ENCODE measurements around the gene SLC38A3.

DNA sequence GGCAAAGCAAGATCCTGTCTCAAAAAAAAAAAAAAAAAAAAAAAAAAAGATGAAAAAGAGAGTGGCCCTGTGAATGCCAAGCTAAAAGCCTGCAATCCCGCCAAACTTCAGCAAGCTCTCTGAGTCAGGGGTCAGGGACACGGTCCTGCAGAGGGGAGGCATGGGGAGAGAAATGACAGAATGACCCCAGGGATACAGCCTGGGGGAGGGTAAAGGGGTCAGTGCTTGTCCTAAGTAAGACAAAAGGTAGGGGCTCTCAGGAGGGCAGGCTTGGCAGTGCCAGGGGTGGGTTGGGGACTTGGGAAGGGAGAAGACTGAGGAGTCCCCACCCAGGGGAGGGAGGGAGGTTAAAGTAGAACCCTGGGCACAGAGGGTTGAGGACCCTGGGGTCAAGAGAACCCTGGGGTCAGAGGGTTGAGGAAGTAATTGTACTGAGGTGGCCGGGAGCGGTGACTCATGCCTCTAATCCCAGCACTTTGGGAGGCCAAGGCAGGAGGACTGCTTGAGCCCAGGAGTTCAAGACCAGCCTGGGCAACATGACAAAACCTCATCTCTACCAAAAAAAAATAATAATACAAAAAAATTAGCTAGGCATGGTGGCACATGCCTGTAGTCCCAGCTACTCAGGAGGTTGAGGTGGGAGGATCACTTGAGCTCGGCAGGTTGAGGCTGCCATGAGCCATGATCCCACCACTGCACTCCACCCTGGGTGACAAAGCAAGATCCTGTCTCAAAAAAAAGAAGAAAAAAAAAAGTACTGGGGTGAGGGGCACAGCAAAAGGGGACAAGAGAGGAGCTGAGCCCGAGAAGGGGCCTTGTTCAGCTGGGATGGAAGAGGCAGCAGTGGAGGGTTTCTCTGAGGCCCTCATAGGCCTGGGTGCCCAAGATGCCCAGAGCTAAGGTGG lies 58.7 kb downstream of the SLC38A3 start:
- TF ChIP-seq CTCF (IDR thresholded peaks at IDR 0.05; ENCODE audit: insufficient read depth, low read length) (no peak), POLR2AphosphoS5 (IDR thresholded peaks at IDR 0.05; ENCODE audit: low read depth) (no peak), GABPA (IDR thresholded peaks at IDR 0.05; ENCODE audit: low read depth) (no peak), SPI1 (IDR thresholded peaks at IDR 0.05; ENCODE audit: borderline replicate concordance, low read depth) (no peak)
- TF ChIP-seq, protein P1, sequence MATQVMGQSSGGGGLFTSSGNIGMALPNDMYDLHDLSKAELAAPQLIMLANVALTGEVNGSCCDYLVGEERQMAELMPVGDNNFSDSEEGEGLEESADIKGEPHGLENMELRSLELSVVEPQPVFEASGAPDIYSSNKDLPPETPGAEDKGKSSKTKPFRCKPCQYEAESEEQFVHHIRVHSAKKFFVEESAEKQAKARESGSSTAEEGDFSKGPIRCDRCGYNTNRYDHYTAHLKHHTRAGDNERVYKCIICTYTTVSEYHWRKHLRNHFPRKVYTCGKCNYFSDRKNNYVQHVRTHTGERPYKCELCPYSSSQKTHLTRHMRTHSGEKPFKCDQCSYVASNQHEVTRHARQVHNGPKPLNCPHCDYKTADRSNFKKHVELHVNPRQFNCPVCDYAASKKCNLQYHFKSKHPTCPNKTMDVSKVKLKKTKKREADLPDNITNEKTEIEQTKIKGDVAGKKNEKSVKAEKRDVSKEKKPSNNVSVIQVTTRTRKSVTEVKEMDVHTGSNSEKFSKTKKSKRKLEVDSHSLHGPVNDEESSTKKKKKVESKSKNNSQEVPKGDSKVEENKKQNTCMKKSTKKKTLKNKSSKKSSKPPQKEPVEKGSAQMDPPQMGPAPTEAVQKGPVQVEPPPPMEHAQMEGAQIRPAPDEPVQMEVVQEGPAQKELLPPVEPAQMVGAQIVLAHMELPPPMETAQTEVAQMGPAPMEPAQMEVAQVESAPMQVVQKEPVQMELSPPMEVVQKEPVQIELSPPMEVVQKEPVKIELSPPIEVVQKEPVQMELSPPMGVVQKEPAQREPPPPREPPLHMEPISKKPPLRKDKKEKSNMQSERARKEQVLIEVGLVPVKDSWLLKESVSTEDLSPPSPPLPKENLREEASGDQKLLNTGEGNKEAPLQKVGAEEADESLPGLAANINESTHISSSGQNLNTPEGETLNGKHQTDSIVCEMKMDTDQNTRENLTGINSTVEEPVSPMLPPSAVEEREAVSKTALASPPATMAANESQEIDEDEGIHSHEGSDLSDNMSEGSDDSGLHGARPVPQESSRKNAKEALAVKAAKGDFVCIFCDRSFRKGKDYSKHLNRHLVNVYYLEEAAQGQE (IDR thresholded peaks at IDR 0.05; ENCODE audit: insufficient replicate concordance, low read depth): no peak

All from HL-60 (cell line).